Activated CD4-positive, alpha-beta T cell treated with anti-CD3 and anti-CD28 coated beads, Interleukin-2, amount 50 U/mL, for 1 hour (primary cell): ENCODE results near the gene COL24A1.

Experiments
- DNase-seq: peaks from one replicate; pipeline ENCODE4 v3.0.0-alpha.2; 2020

The COL24A1 gene

DNA sequence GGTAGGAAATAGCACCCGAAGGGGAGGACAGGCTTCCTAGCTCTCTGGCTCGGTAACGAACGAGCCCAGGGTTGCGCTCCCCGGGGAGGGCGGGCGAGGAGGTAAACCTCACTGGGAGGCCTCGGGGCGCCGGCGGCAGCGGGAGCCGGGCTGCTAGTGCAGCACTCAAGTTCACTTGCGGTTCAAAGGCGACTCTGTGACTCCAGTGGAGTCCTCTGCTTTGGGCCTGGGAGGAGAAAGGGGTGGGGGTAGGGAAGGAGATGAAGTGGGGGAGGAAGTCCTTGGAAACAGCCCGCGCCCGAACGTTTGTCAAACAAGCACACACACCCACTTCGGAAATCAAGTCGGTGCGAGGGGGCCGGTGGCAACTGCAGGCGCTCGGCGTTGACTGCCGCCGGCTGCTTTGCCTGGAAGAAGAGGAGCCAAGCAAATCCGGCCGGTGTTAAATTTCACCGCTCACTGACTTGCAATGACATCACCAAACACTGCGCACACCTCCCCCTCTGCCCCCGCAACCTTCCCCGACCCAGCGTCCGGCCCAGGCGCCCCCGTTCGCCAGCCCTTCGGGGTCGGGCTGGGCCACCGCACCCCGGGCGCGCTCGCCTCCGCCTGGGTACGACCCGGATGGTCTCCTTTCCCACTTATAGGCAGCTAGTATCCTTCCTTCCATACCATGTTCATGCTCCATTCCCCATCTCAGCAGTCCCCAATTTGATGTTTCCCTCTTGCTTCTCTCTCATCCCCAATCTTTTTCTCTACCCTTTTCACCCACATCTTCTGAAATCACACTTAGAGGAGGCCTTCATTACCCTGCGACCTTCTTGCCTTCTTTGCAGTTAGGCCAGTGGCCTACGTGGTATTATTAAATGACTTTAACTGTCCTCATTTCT is at the start of gene COL24A1:
TSS of gene COL24A1 (minus strand) at position 207 of the 890 bp plus-strand sequence. CDS start 376 bp downstream, outside the sequence.
- DNase-seq = no peak

DNA sequence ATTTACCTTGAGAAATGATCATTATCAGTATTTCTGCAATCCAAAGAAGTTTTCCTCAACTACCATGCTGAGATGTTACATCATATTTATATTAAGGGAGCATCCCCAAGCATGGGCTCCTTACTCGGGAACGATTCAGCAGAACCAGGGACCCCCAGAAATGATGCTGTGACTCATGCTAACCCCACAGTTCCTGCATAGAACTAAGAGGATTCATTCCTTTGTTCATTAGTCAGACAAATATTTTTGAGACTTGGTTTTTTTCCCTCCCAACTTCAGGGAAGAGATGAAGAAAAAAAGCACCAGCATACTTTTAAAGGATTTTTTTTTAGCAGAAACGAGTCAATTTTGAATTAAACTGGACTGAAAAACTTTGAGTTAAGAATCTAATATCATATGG is 49.2 kb upstream of the COL24A1 start:
- no peak for DNase-seq

DNA sequence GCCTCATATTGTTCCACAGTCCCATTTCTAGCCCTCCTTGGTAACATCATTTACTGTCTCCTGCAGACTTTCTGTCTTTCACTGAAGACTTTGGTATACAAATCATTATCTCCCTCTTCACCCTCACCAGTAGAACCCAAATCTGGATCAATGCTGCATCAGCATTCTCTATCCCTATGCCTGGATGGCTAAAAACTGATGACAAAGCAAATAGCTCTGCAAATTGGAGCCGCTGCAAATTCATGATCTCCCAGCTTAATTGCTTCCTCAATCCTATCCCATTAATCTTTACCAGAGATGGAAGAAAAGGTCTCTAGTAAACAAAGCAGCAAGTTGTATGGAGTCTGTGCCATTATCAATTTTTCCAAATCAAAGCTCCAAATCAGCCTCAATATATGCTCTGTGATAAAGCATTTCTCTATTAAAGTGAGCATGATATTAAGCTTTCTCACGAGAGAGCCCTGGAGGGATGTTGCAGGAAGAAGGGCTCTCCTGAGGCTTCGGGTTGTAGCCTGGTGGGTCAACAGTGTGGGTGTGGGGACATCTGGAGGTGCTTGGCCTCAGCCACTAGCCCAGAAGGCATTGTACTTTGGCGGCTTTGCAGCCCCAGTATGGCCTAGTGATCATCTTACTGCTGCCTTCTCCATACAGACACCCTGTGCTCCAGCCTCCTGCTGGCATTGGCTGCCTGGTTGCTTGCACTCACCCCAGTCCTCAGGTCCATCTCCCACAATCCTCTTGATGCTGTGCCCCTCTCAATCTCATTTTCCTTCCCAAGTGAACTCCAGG is 46.2 kb upstream of the COL24A1 start:
- no peak for DNase-seq

DNA sequence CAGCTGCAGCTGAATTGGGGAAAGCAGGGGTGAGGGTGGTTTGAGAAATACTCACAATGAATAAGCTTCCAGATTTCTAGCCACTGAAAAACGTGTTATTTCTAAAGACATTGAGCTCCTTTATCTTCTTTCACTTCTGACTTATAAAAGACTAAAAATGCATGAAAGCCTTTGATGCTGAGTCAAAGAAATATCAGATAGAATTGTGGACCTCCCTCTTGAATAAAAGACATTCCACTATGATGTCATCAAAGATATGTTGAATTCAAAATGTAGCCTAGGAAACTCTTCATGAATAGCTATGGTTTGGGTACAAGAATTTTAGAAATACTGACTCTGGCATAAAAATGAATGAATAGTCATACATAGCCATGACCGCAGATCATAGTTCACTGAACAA is 44.7 kb upstream of the COL24A1 start:
- no peak for DNase-seq

DNA sequence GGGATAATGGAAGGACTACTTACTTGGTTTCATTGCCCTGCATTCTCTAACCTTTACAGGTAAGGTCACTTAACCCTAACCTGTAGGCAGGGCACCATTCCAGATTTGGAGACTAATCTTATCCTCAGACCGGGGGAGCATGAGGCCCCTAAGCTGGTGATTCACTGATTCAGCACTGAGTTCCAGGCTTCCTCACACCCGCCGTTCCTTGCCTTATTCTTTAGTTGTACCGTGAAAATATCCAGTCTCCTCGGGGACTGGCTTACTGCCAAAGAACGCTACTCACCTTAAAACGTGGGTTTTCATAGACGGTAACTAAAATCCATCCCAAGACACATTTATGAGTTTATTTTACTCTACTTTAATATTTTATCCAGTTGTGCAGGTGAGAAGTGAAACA is 44.3 kb upstream of the COL24A1 start:
- DNase-seq = no peak

DNA sequence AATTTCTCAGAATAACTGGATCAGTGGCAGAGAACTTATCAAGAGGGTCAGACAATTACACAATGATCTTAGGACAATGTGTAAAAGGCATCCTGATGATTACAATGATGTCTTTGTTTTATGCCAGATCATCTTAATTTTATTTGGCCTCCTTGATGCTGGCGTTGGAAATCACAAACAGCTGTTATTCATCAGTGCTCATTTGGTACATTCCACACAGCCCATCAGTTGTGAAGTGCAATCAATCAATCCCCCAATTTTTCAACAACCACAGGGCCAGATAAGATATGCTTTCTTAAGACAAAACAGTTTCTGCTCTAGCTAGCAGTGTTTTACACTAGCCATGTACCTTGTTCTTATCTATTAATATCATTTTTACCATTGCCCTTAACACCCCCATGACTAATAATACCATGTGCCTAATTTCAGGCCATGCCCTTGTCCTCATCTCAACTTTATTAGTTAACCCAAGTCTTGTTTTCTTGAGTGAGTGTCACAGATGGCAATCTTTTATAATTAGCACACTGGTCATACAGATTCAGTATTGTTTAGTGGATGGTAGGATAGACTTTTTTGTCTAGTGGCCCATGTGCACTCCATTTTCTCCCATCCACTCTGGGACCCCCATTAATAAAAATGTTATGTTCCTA is 40.8 kb upstream of the COL24A1 start:
- no peak for DNase-seq

DNA sequence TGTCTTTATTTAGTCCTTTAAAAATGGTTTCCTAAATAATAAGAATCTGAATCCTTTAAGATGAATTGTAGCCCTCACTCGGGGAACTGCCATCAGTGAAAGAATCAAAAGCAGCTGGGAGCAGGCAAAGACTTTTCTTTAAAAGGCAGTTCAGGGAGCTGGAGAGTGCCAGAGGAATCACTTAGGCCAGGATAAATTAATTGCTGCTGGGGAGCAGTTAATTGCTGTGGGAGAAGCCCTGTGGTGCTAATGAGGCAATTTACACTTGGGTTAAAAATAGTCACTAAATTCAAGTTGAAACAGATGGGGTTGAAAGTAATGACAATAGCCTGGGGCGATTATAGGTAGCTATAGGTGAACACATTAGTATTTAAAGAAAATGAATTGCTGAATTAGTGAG is 38.7 kb upstream of the COL24A1 start:
- DNase-seq = no peak

DNA sequence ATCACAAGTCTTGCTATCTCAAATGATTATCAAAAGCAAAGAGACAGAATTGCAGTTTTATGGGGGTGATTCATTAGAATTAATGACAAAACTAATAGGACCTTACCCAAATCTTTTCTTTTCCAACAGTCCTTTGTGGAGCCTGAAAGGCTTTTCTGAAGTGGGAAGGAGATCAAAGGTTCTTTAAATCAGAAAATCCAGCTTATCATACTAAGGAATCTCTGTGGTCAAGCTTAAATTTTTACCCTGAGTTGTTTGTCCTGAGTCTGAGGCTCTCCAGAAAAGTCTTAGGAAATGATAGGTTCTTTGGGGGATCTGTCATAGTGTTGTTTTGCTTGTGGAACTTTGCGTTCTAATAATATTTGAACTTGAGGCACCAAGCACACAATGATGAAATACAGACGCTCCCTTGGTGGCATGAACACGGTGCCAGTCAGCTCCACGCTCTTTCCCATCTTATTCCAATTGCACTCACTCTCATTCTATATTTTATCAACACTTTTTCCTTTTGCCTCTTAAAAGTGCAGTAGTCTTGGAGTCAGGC is 38.0 kb upstream of the COL24A1 start:
- no peak for DNase-seq

DNA sequence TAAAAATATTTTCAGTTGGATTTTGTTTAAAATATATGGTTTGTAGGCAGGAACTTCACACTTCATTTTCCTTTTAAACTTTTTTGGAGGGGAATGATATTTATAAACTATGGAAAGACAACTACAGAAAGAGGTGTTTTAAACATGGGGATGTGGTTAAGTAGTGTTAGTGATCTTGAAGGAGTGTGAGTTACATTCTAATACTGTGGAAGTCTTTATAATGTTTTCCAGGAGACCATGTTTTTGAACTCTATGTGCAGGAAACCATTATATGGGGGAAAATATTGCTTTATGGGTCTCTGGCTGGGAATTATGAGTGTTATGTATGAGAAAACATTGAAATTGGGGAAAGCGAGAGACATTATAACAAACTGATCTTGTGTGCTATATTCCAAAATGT is 35.8 kb upstream of the COL24A1 start:
- no peak for DNase-seq

DNA sequence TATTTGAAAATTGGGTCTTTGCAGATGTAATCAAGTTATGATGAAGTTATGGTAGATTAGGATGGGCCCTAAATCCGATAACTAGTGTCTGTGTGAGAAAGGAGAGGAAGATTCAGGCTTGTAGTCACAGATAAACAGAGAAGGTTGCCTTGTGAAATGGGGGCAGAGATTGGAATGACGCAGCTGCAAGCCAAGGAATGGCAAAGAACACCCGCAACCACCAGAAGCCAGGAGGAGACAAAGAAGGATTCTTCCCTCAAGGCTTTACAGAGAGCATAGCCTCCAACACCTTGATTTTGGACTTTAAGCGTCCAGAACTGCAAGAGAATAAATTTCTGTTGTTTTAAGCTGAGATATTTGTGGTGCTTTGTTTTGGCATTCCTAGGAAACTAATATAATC is 35.4 kb upstream of the COL24A1 start:
- no peak for DNase-seq

DNA sequence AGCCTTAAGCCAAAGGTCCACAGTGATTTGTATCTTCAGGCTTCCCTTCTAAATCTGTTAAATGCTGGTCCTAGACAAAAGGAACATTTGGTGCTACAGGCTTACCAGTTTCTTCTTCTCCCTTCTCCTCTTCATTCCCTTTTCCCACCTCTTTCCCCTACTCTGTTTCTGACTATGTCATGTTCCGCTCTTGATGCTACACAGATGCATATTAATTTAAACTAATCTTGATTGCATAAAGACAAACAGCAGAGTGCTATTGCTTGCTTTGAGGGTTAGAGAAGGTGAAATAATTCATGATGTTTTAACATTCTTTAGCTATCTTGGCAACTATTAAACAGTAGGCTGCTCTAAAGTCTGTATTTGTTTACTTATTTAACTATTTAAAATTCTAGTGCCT is 34.3 kb upstream of the COL24A1 start:
- no peak for DNase-seq

DNA sequence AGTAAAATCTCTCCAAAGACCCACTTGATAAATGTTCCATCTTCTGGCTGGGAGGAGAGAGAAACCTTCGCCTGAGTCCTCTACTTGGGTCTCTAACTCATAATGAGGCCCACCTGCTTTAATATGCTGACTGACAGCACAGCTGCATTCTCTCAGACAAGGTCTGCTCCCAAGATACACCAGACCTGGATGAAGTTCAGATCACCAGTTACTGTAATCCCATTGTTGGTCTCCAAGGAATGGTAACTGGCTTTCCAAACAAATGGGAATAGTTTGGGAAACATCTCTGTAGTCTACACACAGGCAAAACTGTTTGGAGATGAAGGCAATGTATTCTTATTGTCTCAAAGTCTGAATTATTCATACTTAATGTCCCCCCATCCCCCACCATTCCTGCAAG is 27.9 kb upstream of the COL24A1 start:
- no peak for DNase-seq

DNA sequence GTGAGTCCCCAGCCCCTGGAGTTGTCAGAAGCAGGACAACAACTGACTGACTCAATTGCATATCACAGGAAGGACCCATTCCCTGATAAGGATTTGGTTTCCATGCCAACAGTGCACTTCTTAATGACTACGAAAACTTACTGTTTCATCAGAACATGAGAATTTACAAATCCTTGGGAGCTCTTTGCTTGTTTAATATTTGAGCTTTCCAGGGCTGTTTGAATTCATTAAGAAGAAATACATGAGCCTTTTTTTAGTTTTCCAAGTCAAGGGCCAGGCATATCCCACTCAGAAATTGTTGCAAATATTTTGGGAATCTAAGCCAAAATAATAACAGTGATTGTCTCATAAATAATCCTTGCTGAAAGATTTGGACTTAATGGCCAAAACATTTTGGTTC is 27.2 kb upstream of the COL24A1 start:
- DNase-seq = no peak

DNA sequence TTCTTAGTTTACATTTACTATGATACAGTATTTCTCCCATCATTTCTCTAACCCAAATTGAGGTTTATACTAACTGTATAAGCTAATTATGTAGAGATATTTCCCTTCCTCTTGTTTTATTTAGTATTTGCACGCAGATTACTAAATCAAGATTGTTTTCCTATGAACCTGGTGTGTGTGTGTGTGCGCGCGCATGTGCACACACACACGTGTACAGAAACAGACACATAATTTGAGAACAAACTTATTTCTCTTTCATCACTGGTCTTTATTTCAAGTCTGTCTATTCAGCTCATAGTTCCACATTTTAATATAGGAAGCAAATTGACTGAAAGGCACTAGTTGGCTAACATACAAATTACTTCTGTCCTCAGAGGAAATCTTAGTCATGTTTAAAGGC is 19.7 kb upstream of the COL24A1 start:
- DNase-seq = no peak

DNA sequence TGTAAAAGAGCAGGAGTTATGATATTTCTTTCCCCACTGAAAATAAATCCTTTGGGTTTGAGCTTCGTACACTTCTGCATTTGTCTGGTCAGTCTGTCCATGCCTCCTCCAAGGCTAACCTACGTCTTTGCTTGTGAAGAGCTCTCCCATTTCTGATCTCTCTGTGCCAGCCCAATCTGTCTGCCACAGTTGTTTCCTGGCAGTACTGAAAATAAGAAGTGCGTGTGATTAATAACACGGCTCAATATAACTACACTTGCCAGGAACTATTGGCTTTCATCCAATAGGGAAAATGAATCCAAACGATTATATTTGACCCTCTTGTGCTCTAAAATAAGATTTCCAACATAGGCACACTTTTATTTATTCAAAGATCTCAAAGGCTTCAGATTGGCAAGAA is 19.2 kb upstream of the COL24A1 start:
- DNase-seq = no peak

DNA sequence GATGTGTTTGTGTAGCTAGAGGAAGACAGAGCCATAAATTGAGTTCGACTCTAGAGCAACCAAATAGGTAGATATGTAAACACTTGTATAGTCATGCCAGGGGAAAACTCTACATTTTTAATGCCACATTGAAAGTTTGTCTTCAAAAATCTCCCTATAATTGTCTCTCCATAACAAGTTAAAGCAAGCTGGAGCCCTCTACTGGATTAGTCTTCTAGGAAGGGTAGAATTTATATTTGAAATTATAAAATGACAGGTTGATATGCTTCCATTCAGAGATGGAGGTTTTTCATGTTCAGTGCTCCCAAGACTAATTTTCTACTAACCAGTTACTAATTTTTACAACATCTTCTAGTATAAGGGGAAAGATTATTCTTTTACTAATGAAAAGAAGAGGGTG is 13.1 kb upstream of the COL24A1 start:
- DNase-seq = no peak

DNA sequence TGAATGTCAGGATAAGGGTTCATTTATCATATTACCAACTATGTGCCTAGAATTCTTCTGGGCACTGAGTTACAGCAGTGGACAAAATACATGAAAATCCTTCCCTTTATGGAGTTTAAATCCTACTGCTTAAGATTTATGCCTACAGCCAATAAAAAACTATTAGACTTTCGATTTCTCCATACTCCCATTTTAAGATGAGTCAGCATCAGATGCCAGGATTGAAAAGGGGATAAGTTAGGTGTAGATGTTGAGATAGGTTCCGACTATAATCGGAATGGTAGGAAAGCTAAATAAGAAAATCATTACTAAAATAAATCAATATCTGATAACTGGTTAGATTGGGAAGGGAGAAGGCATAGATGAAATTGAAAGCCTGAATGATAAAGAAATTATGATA is 3.2 kb upstream of the COL24A1 start:
- DNase-seq = no peak

DNA sequence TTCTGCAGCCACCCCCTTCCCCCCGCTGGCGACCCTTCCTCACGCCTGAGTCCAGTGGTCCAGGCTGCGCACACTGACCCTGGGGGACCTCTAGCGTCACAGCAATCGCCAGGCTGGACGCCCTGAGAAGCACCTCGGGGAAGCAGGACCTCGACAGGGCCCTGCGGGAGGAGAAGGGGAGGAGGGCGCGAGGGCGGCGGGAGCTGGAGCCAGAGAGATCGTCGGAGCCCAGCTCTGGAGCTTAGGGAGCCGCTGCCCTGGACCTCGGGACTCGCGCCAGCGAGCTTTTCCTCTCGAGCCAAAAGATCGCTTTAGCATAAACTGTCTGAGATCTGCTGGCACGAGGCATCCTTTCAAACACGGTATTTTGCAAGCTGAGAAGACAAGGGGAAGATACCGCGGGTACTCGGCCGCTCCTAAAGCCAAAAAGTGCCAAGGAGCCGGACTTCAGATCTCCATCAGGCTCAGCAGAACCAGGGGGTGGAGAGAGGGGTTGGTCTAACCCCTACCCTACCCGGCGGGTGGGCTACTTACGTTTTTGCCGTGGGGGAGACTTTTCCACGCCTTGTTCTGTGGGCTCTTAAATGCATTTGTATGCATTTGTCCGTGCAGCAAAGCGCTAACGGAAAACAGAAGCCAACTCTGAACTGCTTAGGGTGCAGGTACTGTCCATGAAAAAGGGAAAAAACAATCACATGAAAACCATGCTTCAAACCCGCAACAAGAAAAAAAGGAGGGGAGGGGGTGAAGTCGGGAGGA is 586 bp downstream of the COL24A1 start:
- no peak for DNase-seq

DNA sequence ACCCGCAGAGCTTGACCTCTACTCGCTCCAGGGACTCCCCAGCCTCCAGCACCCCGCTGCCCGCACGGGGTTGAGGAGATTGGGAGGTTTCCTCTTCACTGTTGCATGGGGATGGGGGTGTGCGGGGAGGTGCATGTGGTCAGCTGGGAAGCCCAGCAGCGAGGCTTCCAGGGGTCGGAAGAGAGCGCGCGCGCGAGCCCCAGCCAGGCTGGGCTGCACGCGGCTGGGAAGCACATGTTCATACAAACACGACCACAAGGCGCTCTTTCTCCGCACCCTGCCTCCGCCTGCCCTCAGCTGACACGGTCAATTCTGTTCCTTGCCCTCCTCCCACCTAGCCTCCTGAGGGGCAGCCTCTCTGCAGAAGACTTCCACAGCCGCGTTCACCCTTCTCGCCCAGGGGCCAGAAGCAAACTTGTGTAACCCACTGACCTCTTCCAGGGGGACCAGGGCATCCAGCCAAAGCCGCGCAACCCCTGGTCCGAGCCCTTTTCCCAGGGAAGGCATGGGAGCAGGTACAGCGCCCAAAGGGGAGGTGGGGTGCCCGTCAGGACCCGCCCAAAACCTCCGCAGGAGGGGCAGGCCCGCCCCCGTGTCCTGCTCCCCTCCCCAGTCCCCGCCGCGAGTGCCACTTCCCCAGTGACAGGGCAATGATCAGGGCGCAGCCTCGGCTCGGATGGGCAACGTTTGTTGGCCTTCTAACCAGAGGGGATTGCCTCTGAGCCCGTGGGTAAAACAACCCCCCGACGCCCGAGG is 1.3 kb downstream of the COL24A1 start:
- DNase-seq = no peak

DNA sequence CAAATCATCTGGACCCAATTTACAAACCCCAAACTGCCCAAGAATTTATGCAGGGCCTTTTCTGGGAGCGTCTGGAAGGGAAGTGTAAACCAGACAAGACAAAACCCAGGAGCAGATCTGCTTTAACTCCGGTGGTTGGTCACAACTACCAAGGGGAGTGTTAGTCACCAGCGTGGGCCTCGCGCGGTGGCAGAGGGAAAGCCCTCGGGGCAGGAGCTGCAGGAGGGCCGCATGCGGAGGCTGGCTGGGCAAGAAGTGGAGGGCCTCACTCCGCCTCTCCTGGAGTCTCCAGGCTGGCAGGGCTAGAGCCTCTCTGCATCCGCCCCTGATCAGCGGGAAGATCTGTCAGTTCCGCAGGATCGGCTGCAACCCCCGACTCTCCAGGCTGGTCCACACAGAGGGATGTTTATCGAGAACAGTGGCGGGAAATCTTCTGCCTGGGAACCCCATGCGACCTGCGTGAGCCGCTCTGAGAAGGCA is 2.0 kb downstream of the COL24A1 start:
- no peak for DNase-seq

DNA sequence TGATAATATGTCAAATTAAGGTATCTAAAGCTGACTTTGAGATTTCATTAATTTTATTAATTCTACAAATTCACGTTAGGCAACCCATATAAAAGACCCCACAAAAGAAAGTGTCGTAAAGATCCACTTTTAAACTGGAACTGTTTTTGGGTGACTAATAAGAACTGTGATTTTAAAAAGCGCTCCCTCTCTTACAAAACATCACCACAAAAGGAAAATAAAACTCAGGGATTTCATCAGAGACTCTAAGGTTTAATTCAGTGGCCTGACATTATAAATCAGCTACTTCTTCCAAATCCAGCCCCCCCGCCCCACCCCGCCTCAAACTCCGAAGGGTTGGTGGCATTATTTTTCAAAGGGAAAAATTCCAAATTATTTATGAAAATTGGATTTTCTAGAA is 2.7 kb downstream of the COL24A1 start:
- no peak for DNase-seq

DNA sequence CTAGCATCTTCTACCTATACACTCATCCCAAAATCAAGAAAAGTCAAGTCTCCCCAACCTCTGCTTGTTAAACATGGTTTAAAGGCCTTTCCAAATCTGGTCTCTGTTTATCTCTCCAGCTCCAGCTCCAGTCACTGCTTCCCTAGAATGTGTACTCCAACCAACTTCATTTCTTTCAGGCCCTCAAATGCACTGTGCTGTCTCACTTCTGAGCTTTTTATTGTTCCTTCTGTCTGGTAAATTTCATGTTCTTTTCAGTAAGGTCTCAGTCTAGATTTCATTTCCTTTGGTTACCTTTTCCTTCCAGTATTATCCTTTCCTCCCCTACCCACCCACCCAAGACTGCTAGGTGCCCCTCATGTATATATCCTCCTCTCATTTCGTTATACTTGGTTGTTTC is 3.7 kb downstream of the COL24A1 start:
- DNase-seq = no peak
